Colonic mucosa (tissue), 4 donors: ENCODE results near the gene CT47A1. TPM values are rescaled to one million over a fixed set of nuclear protein-coding genes. Genes with fewer than 3 reads are reported as not detected.
"Not testable (repeated sequence)": the region's sequence is repeated elsewhere in the genome, so short reads cannot be mapped to it uniquely, and the experiment has no call there.

Experiments used
- DNase-seq: peaks from one replicate; pipeline ENCODE4 v3.0.0-alpha.2; 2020
- H3K27ac ChIP-seq: fragments of 200-600 bp; one replicate; pipeline ENCODE4 v1.8.0; 2021
- H3K27me3 ChIP-seq: fragments of 200-600 bp; one replicate; pipeline ENCODE4 v1.8.0; 2021
- H3K36me3 ChIP-seq: fragments of 200-600 bp; one replicate; pipeline ENCODE4 v1.8.0; 2021
- H3K4me1 ChIP-seq: fragments of 200-600 bp; one replicate; pipeline ENCODE4 v1.8.0; 2021; ENCODE audit warnings: mild to moderate bottlenecking
- H3K4me3 ChIP-seq: fragments of 200-600 bp; one replicate; pipeline ENCODE4 v1.8.0; 2021
- H3K9ac ChIP-seq, 2 donors: one replicate each; pipeline ENCODE4 v1.7.0; 2013; ENCODE audit warnings: control low read depth in 2 of 2, low read depth in 2 of 2, low read length in 2 of 2
- H3K9me3 ChIP-seq: fragments of 200-600 bp; one replicate; pipeline ENCODE4 v1.8.0; 2021
- CTCF ChIP-seq: fragments of 200-600 bp; IDR thresholded peaks from one replicate; pipeline ENCODE4 v1.8.0; 2022; ENCODE audit warnings: antibody characterized with exemption, mild to moderate bottlenecking
- intact Hi-C: fragments of 100-400 bp; cut with DNase I; formaldehyde crosslinking; loops from one replicate; pipeline ENCODE4 v1.14.1; 2022
- total RNA-seq, 2 donors: library from RNA; stranded (reverse); fragmentation: NEBNext Ultra II Directional in 1 of 2; extraction: Animal tissue kit (Norgen Biotek cat#: 25700) in 1 of 2; gene quantifications; one replicate each; pipeline ENCODE4 v1.2.1, GENCODE V29; 2021
- donor health status: healthy.
- donor health status: DM: no; HTN: no; CAD: no.
- donor health status: DM: no; HTN: no; CAD: no.

CT47A1 gene
- total RNA-seq, 2 donors from 2014 or later, result not detected

GRCh38 chrX:121000589-121000988 is 15.0 kb upstream of the CT47A1 start:
- intact Hi-C loops, result no loop called here
- Histone ChIP-seq H3K27me3 (no peaks in the 10 kb centered on the region), H3K4me1 (no peaks in the 10 kb centered on the region), H3K4me3 (no peak overlapping the region), H3K9ac (no peak overlapping the region), H3K36me3 (no peaks in the 10 kb centered on the region), H3K27ac (no peak overlapping the region), H3K9me3 (no peaks in the 10 kb centered on the region)
- DNase-seq, result no peak
- no peak for TF ChIP-seq CTCF

GRCh38 chrX:120999413-120999812 is 13.9 kb upstream of the CT47A1 start:
- Histone ChIP-seq H3K27ac (no peak overlapping the region), H3K4me1 (no peaks in the 10 kb centered on the region), H3K9me3 (no peaks in the 10 kb centered on the region), H3K27me3 (no peaks in the 10 kb centered on the region), H3K36me3 (no peaks in the 10 kb centered on the region), H3K9ac (no peak overlapping the region), H3K4me3 (no peak overlapping the region)
- no peak for DNase-seq
- TF ChIP-seq CTCF, result no peak
- intact Hi-C loops, result no loop called here

- H3K4me3 ChIP-seq, H3K4me1 ChIP-seq, DNase-seq, H3K9me3 ChIP-seq, intact Hi-C loops, H3K9ac ChIP-seq, H3K27ac ChIP-seq, H3K27me3 ChIP-seq, H3K36me3 ChIP-seq: not testable (repeated sequence)
Observed at GRCh38 chrX:120956500-120956899, 29.1 kb downstream of the CT47A1 start, which contains the start of gene CT47A7. Gene CT47A7 (minus strand): TSS chrX:120956600. CDS start chrX:120956345, 255 bp downstream.

Other genes with a start within 250 kb of the CT47A1 start
- gene CT47B1, start 109.9 kb downstream of the CT47A1 start, total RNA-seq, result not detected
- gene CT47A11, start 48.6 kb downstream of the CT47A1 start, total RNA-seq, result not detected
- not detected for gene CT47A10, start 43.7 kb downstream of the CT47A1 start, total RNA-seq
- not detected for gene CT47A9, start 38.9 kb downstream of the CT47A1 start, total RNA-seq
- not detected for gene CT47A8, start 34.0 kb downstream of the CT47A1 start, total RNA-seq
- gene CT47A7, start 29.2 kb downstream of the CT47A1 start, total RNA-seq, result not detected
- not detected for gene CT47A6, start 24.3 kb downstream of the CT47A1 start, total RNA-seq
- not detected for gene CT47A5, start 19.4 kb downstream of the CT47A1 start, total RNA-seq
- gene CT47A4, start 14.6 kb downstream of the CT47A1 start, total RNA-seq, result not detected
- not detected for gene CT47A3, start 9.7 kb downstream of the CT47A1 start, total RNA-seq
- not detected for gene CT47A2, start 4.8 kb downstream of the CT47A1 start, total RNA-seq
- under 1 TPM; 0.30 to 0.74 TPM for gene GLUD2, start 61.9 kb upstream of the CT47A1 start, total RNA-seq